ENCODE results near the gene KDM5C. TPM values are rescaled to one million over a fixed set of nuclear protein-coding genes. Genes with fewer than 3 reads are reported as not detected.

The KDM5C gene
- total RNA-seq, 2 donors from 2014 or later, result 99.4 to 102 TPM

DNA sequence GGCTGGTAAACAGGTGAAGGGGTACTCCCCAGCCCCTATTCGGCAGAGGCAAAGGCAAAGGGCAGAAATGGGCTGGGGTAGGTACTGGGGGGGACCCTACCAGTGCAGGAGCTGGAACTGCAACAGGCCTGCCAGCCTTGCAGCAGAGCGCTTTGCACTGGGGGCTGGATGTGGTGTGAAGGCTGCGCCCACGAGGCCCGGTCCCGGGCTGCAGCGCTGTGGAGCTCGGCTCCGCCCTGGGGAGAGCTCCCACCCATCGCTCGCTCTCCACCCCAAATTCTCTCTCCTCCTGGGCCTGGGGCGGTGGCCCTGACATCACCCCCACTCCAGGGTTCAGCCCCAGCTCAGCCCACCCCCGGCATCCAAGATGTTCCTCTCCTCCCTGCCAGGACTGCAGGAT, 32.2 kb upstream of the KDM5C start:
- no peaks in the 10 kb centered on the region for H3K9me3 ChIP-seq
- no peaks in the 10 kb centered on the region for H3K36me3 ChIP-seq
- H3K27ac ChIP-seq, result no peak overlapping the region
- intact Hi-C loops (cut with DNase I), result no loop called here
- no peaks in the 10 kb centered on the region for H3K27me3 ChIP-seq (replicated peaks; ENCODE audit: insufficient read depth)
- no peak overlapping the region for H3K4me3 ChIP-seq
- no peak for DNase-seq (ENCODE audit: low spot score)
- TF ChIP-seq POLR2AphosphoS5 (IDR thresholded peaks at IDR 0.05), result no peak
- no peak for TF ChIP-seq POLR2A (IDR thresholded peaks at IDR 0.05)
- TF ChIP-seq, protein P1, sequence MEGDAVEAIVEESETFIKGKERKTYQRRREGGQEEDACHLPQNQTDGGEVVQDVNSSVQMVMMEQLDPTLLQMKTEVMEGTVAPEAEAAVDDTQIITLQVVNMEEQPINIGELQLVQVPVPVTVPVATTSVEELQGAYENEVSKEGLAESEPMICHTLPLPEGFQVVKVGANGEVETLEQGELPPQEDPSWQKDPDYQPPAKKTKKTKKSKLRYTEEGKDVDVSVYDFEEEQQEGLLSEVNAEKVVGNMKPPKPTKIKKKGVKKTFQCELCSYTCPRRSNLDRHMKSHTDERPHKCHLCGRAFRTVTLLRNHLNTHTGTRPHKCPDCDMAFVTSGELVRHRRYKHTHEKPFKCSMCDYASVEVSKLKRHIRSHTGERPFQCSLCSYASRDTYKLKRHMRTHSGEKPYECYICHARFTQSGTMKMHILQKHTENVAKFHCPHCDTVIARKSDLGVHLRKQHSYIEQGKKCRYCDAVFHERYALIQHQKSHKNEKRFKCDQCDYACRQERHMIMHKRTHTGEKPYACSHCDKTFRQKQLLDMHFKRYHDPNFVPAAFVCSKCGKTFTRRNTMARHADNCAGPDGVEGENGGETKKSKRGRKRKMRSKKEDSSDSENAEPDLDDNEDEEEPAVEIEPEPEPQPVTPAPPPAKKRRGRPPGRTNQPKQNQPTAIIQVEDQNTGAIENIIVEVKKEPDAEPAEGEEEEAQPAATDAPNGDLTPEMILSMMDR (IDR thresholded peaks at IDR 0.05), result no peak
- WGBS, result 73% methylated on average over 3 of the region's 13 CpGs
- no peaks in the 10 kb centered on the region for H3K4me1 ChIP-seq (replicated peaks)

DNA sequence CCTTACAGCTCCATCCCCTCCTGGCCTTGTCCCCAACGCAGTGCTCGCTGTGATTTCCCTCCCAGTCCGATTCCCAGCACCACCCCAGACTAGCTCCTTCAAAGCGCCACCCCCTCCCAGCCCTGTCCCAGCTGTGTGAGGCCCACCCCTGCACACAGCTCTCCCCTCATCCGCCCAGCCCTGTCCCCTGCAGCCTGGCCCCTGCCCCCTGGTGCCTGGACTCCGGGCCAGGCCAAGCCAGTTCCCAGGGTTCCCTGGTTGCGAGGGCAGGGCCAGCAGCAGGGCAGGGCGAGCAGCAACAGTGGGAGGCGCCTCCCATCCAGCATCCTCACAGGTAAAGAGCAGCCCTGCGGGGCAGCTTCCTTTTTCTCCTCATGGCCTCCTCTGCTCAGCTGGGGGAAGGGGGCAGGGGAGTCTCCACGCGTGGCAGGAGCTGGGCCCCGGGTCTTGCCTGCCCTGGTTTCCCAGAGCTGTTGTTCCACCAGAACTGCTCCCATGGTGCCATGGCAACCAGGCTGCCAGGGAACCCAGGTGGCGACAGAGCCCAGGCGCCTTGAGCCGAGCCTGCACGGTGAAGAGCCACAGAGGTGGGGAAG, 31.5 kb upstream of the KDM5C start:
- 71% methylated on average over 12 of the region's 17 CpGs for WGBS
- no peak for DNase-seq (ENCODE audit: low spot score)
- Histone ChIP-seq H3K4me3 (no peak overlapping the region), H3K27me3 (replicated peaks; ENCODE audit: insufficient read depth) (no peaks in the 10 kb centered on the region), H3K9me3 (no peaks in the 10 kb centered on the region), H3K4me1 (replicated peaks) (no peaks in the 10 kb centered on the region), H3K36me3 (no peaks in the 10 kb centered on the region), H3K27ac (no peak overlapping the region)
- intact Hi-C loops (cut with DNase I), result no loop called here
- TF ChIP-seq POLR2AphosphoS5 (IDR thresholded peaks at IDR 0.05) (no peak), POLR2A (IDR thresholded peaks at IDR 0.05) (no peak)
- TF ChIP-seq, protein P1 (IDR thresholded peaks at IDR 0.05), result no peak

DNA sequence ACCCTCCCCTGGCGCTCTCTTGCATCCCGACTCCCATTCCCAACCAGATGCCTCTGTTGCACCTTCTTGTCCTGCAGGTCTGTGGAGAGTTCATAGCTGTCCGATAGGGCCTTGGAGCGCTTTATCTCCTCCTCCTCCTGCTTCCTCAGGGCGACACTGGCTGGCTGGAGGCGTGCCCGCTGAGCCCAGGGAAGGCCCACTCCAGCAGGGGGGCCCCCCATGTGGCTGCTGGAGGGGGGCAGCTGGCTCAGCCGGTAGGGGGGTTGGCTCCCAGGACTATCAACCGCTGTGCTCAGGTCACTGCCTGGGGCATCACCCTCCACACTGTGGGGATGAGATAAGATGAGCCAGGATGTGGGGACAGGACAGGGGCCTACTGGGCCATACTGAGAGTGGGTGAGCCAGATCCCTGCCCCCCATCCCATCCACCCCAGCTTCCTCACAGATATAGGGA, 30.8 kb upstream of the KDM5C start:
- H3K36me3 ChIP-seq, result no peaks in the 10 kb centered on the region
- no peak for DNase-seq (ENCODE audit: low spot score)
- H3K27me3 ChIP-seq (replicated peaks; ENCODE audit: insufficient read depth), result no peaks in the 10 kb centered on the region
- TF ChIP-seq, protein P1 (IDR thresholded peaks at IDR 0.05), result no peak
- TF ChIP-seq POLR2AphosphoS5 (IDR thresholded peaks at IDR 0.05) (no peak), POLR2A (IDR thresholded peaks at IDR 0.05) (no peak)
- intact Hi-C loops (cut with DNase I), result no loop called here
- no peak overlapping the region for H3K27ac ChIP-seq
- H3K9me3 ChIP-seq, result no peaks in the 10 kb centered on the region
- no peak overlapping the region for H3K4me3 ChIP-seq
- H3K4me1 ChIP-seq (replicated peaks), result no peaks in the 10 kb centered on the region
- 96% methylated on average over 4 of the region's 9 CpGs for WGBS

DNA sequence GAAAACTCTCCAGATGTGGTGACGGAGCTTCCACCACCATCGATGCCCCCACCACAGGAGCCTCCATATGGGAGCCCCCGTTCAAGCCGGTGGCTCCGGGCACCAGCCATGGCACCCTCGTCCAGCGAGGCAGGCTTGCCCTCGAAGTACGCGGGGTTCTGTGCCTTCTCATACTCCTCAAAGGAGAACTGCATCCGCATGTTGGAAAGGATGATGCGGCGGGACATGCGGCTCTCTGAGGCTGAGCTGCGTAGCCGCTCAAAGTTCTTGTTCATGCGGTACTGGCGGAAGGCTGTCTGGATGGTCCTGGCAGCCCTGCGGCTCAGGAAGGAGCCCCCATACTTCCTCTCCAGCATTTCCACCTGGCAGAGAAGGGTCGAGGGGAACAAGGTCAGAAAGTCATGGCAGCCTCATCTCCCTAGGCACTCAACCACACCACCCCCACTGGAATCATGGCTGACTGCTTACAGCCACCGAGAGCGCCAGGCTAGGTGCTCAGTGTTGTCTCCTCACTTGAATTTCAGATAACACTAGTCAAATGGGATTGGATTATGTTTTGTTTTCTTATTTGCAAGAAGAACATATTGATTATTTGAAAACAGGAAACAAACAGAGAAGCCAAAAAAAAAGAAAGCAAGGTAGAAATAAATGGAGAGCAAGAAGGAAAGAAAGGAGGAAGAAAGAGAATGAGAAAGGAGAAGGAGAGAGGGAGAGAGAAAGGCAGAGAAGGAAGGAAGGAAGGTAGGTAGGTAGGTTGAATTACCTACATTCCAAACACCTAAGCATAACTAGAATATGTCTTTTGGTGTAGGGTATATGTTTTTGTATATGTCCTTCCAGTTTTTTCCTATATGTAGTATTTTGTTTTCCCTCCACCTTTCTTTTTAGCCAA, 29.8 kb upstream of the KDM5C start:
- no peak overlapping the region for H3K27ac ChIP-seq
- no peaks in the 10 kb centered on the region for H3K9me3 ChIP-seq
- DNase-seq (ENCODE audit: low spot score), result no peak
- no peak overlapping the region for H3K4me3 ChIP-seq
- no peaks in the 10 kb centered on the region for H3K4me1 ChIP-seq (replicated peaks)
- WGBS, result 93% methylated on average over 22 of the region's 22 CpGs
- intact Hi-C loops (cut with DNase I), result no loop called here
- no peak for TF ChIP-seq POLR2AphosphoS5 (IDR thresholded peaks at IDR 0.05)
- TF ChIP-seq POLR2A (IDR thresholded peaks at IDR 0.05), result no peak
- TF ChIP-seq, protein P1 (IDR thresholded peaks at IDR 0.05), result no peak
- H3K27me3 ChIP-seq (replicated peaks; ENCODE audit: insufficient read depth), result no peaks in the 10 kb centered on the region
- H3K36me3 ChIP-seq, result no peaks in the 10 kb centered on the region
